A549 (cell line): ENCODE data around the gene TEC. TPM values are rescaled to one million over a fixed set of nuclear protein-coding genes. Genes with fewer than 3 reads are reported as not detected.

Experiments
- ATAC-seq, 2 experiments: fragments of 200-7000 bp in 1 of 2; fragments of >200 bp in 1 of 2; cut with Nextera tagmentation in 1 of 2; cut with Tn5 transposase in 1 of 2; 3 replicates each; pipeline versions ENCODE4 v1.8.0 to v1.9.1; 2018 to 2020; ENCODE audit warnings: mild to moderate bottlenecking in 1 of 2, moderate library complexity in 1 of 2
- CTCF ChIA-PET: fragments of 300-600 bp; sonication (Branson Sonifier 250); formaldehyde crosslinking; extraction: SDS; loops from one replicate; lab custom pipeline; 2021; ENCODE audit warnings: antibody characterized with exemption, inconsistent platforms; lab: Yijun Ruan, JAX
- POLR2A ChIA-PET: fragments of 350-600 bp; formaldehyde crosslinking; extraction: SDS; loops from one replicate; lab custom pipeline; 2021; ENCODE audit warnings: antibody characterized with exemption, inconsistent platforms; lab: Yijun Ruan, JAX
- DNase-seq, 2 experiments: peaks; one replicate each; pipeline versions ENCODE4 v3.0.0 to v3.0.0-alpha.2; 2011 to 2016; ENCODE audit warnings: low read depth in 1 of 2, low spot score in 1 of 2
- FAIRE-seq: peaks from 2 replicates; lab custom pipeline; 2011; peaks lifted over from hg19 to GRCh38; lab: Jason Lieb, UNC
- H3K27ac ChIP-seq, 2 experiments: fragments of >200 bp; sonication (Bioruptor Twin); formaldehyde crosslinking; 3 replicates each; pipeline ENCODE4 v1.5.1; 2016 to 2017
- H3K4me1 ChIP-seq: fragments of >200 bp; sonication (Bioruptor Twin); formaldehyde crosslinking; 3 replicates; pipeline ENCODE4 v1.6.1; 2016
- H3K4me2 ChIP-seq: fragments of >200 bp; sonication (Bioruptor Twin); formaldehyde crosslinking; 3 replicates; pipeline ENCODE4 v1.6.1; 2016
- H3K4me3 ChIP-seq: fragments of >200 bp; sonication (Bioruptor Twin); formaldehyde crosslinking; 3 replicates; pipeline ENCODE4 v1.5.1; 2016
- H3K9me3 ChIP-seq: fragments of >200 bp; sonication (Bioruptor Twin); formaldehyde crosslinking; 3 replicates; pipeline ENCODE4 v1.6.1; 2016
- CEBPB ChIP-seq, 2 experiments: fragments of >200 bp in 1 of 2; sonication (Bioruptor Twin) in 1 of 2; formaldehyde crosslinking in 1 of 2; IDR thresholded peaks; 2 replicates each; pipeline ENCODE4 v1.6.1; 2012 to 2016
- EHMT2 ChIP-seq: fragments of 200-600 bp; sonication (generic); IDR thresholded peaks from 2 replicates; pipeline ENCODE4 v1.6.1; 2016; ENCODE audit warnings: antibody characterized with exemption, low read depth, mild to moderate bottlenecking, moderate library complexity
- ESRRA ChIP-seq: fragments of 150-350 bp; IDR thresholded peaks from 2 replicates; pipeline ENCODE4 v1.6.1; 2014; ENCODE audit warnings: mild to moderate bottlenecking, low read length, borderline replicate concordance
- FOSB ChIP-seq: fragments of 250-450 bp; sonication (Bioruptor Pico); IDR thresholded peaks from 2 replicates; pipeline ENCODE4 v1.5.0; 2020; ENCODE audit warnings: mild to moderate bottlenecking, moderate library complexity
- FOSL2 ChIP-seq, 2 experiments: fragments of 450-650 bp in 1 of 2; fragments of >200 bp in 1 of 2; sonication (Bioruptor Twin) in 1 of 2; formaldehyde crosslinking; IDR thresholded peaks; 2 replicates each; pipeline versions ENCODE4 v1.5.0 to v1.6.1; 2016 to 2020; ENCODE audit warnings: mild to moderate bottlenecking in 1 of 2, moderate library complexity in 1 of 2
- FOXS1 ChIP-seq: fragments of 250-450 bp; sonication (Bioruptor Pico); IDR thresholded peaks from 2 replicates; pipeline ENCODE4 v1.5.0; 2020; ENCODE audit warnings: mild to moderate bottlenecking, moderate library complexity
- HOXA7 ChIP-seq: fragments of 250-450 bp; sonication (Bioruptor Pico); IDR thresholded peaks from 2 replicates; pipeline ENCODE4 v1.5.0; 2020; ENCODE audit warnings: mild to moderate bottlenecking, moderate library complexity
- JUN ChIP-seq, 2 experiments: fragments of >200 bp; sonication (Bioruptor Twin); formaldehyde crosslinking; IDR thresholded peaks; 2 replicates in 1 of 2; 3 replicates in 1 of 2; pipeline ENCODE4 v1.6.1; 2016 to 2017
- MYC ChIP-seq: IDR thresholded peaks from 2 replicates; pipeline ENCODE4 v1.6.1; 2012; ENCODE audit warnings: mild to moderate bottlenecking, inconsistent platforms, low read length, improper control_type of control experiment, borderline replicate concordance
- NFE2L2 ChIP-seq: fragments of 150-350 bp; conservative IDR thresholded peaks from 2 replicates; pipeline ENCODE4 v1.6.1; 2014; ENCODE audit warnings: low read length
- NR3C1 ChIP-seq: fragments of >200 bp; sonication (Bioruptor Twin); formaldehyde crosslinking; IDR thresholded peaks from 3 replicates; pipeline ENCODE4 v1.6.1; 2017
- RAD21 ChIP-seq, 2 experiments: fragments of >200 bp in 1 of 2; sonication (Bioruptor Twin) in 1 of 2; formaldehyde crosslinking in 1 of 2; IDR thresholded peaks in 1 of 2; conservative IDR thresholded peaks in 1 of 2; 2 replicates in 1 of 2; 3 replicates in 1 of 2; pipeline ENCODE4 v1.6.1; 2012 to 2018; ENCODE audit warnings: inconsistent platforms in 1 of 2
- RCOR1 ChIP-seq: fragments of 150-350 bp; IDR thresholded peaks from 2 replicates; pipeline ENCODE4 v1.6.1; 2014; ENCODE audit warnings: antibody characterized with exemption, low read length, low read depth
- RFX5 ChIP-seq: fragments of 450-650 bp; IDR thresholded peaks from 2 replicates; pipeline ENCODE4 v1.7.1; 2014; ENCODE audit warnings: antibody characterized with exemption, mild to moderate bottlenecking, moderate library complexity
- RNF2 ChIP-seq: fragments of 200-600 bp; sonication (generic); IDR thresholded peaks from 2 replicates; pipeline ENCODE4 v1.6.1; 2016; ENCODE audit warnings: low read depth, mild to moderate bottlenecking, antibody characterized with exemption, moderate library complexity, borderline replicate concordance
- SMC3 ChIP-seq: fragments of >200 bp; sonication (Bioruptor Twin); formaldehyde crosslinking; IDR thresholded peaks from 3 replicates; pipeline ENCODE4 v1.6.1; 2018; ENCODE audit warnings: inconsistent platforms
- TP53 ChIP-seq: fragments of 250-450 bp; sonication (Bioruptor Pico); IDR thresholded peaks from 2 replicates; pipeline ENCODE4 v1.5.0; 2021; ENCODE audit warnings: mild to moderate bottlenecking, moderate library complexity
- ZNF302 ChIP-seq: fragments of 250-450 bp; sonication (Bioruptor Pico); IDR thresholded peaks from 2 replicates; pipeline ENCODE4 v1.9.0; 2021; ENCODE audit warnings: inconsistent platforms, mild to moderate bottlenecking, moderate library complexity
- WGBS: methylation state at CpG from one replicate; pipeline ENCODE4 v1.1.6; 2017; ENCODE audit errors: missing lambda C conversion rate; 5-methylcytosine and 5-hydroxymethylcytosine counted together
- polyA plus RNA-seq, 4 experiments: library from polyadenylated mRNA; depleted of rRNA in 3 of 4; stranded (reverse); fragments of >200 nt; fragmentation: RNase III in 1 of 4; extraction: RNeasy Plus Mini Kit Qiagen cat#74134 plus additional on column Dnase treatment in 1 of 4; gene quantifications; 2 replicates in 3 of 4; 3 replicates in 1 of 4; pipeline ENCODE4 v1.2.3, GENCODE V29; 2011 to 2017
- TF ChIP-seq, protein P1 (sequence below): IDR thresholded peaks from 2 replicates; pipeline ENCODE4 v1.6.1; 2012
- TF ChIP-seq, protein P2 (sequence below): fragments of >200 bp; sonication (Bioruptor Twin); formaldehyde crosslinking; IDR thresholded peaks from 3 replicates; pipeline ENCODE4 v1.6.1; 2016
- TF ChIP-seq, protein P3 (sequence below): IDR thresholded peaks from 2 replicates; pipeline ENCODE4 v1.6.1; 2012
- TF ChIP-seq, protein P4 (sequence below): fragments of 150-350 bp; IDR thresholded peaks from 2 replicates; pipeline ENCODE4 v1.6.1; 2014; ENCODE audit warnings: low read depth, mild to moderate bottlenecking, low read length

TEC gene
- polyA plus RNA-seq, 2 of the 4 experiments (the other 2 are of a cell fraction) = 1.2 to 1.6 TPM

DNA sequence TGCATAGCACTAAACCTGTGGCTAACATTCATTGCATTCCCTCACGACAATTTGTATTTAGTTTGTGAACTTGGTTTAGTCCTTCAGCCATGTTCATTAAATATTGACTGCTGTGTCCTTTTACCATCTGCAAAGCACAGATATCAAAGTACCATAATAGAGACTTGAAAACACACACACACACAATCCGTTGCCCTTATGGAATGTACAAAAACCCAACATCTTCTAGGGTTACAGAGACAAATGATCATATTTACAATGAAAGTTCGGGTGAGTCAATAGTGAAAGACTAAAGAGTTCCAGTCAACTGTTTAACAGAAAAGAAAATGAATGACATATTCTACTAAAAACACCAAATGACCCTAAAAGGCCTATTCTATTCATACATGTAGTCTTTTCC, 84.8 kb downstream of the TEC start:
- ATAC-seq (no peak), FAIRE-seq (no peak), DNase-seq (no peak)
- Histone ChIP-seq H3K9me3 (no peaks in the 10 kb centered on the region), H3K4me3 (no peak overlapping the region), H3K27ac (no peak overlapping the region), H3K4me2 (no peak overlapping the region), H3K4me1 (0 out of 3 replicates have a peak, but pooled peaks cover 5% of the 10 kb centered on the region)
- TF ChIP-seq FOSB (CRISPR knock-in tag) (no peak), ZNF302 (CRISPR knock-in tag) (no peak), EHMT2 (no peak), MYC (no peak), FOXS1 (CRISPR knock-in tag) (no peak), CEBPB (IDR thresholded peaks at IDR 0.05) (no peak), HOXA7 (no peak), FOSL2 (IDR thresholded peaks at IDR 0.05) (no peak), FOSL2 (CRISPR knock-in tag; IDR thresholded peaks at IDR 0.05) (no peak), RFX5 (no peak), ESRRA (no peak), RCOR1 (no peak), SMC3 (no peak)
- TF ChIP-seq, protein P1, sequence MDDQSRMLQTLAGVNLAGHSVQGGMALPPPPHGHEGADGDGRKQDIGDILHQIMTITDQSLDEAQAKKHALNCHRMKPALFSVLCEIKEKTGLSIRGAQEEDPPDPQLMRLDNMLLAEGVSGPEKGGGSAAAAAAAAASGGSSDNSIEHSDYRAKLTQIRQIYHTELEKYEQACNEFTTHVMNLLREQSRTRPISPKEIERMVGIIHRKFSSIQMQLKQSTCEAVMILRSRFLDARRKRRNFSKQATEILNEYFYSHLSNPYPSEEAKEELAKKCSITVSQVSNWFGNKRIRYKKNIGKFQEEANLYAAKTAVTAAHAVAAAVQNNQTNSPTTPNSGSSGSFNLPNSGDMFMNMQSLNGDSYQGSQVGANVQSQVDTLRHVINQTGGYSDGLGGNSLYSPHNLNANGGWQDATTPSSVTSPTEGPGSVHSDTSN = no peak
- TF ChIP-seq, protein P2, sequence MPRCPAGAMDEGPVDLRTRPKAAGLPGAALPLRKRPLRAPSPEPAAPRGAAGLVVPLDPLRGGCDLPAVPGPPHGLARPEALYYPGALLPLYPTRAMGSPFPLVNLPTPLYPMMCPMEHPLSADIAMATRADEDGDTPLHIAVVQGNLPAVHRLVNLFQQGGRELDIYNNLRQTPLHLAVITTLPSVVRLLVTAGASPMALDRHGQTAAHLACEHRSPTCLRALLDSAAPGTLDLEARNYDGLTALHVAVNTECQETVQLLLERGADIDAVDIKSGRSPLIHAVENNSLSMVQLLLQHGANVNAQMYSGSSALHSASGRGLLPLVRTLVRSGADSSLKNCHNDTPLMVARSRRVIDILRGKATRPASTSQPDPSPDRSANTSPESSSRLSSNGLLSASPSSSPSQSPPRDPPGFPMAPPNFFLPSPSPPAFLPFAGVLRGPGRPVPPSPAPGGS = no peak
- TF ChIP-seq, protein P3, sequence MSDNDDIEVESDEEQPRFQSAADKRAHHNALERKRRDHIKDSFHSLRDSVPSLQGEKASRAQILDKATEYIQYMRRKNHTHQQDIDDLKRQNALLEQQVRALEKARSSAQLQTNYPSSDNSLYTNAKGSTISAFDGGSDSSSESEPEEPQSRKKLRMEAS = no peak
- ChIA-PET CTCF (no interaction called here), POLR2A (no interaction called here)
- 79% methylated on average over 3 of the region's 3 CpGs for WGBS

DNA sequence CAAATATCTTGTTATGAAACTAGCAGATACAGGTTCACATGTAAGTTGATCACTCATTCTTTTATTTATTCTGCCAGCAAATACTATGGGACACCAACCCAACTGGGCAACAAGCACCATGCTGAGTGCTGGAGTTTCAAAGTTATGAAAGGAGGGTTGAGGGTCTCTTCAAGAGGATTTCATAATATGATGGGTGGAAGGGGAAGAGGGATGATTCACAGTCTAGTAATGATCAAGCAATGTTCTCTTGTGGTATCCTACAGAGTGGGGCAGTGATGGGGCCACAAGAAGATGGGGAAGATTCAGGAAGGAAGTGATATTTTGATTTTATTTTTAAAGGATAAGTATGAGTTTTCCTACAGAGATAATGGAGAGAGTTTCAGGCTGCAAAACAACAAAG, 89.4 kb downstream of the TEC start:
- FAIRE-seq = no peak

DNA sequence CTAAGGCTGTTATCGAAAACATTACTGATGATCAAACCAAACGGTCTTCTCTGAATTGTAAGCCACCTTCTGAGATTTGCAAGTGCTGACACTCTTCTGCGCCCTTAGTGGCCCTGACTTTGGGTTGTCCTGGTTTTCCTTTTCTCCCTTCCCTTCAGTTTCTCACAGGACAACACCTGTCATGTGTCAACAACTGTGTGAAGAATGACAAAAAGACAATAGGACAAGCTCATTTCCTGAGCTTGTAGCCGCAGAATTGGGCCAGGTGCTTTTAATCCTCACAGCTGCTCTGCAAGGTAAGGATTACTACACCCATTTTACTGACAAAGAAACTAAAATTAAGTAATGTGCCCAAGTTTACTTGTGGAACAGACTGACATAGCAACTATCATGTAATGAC, 90.7 kb downstream of the TEC start:
- ChIA-PET POLR2A (no interaction called here), CTCF (interaction anchor here (0.6 kb wide), 1 partner anchor 66 kb away, joined by 3 read pairs; no protein-coding TSS in a partner anchor)
- no peak overlapping the region for H3K4me2 ChIP-seq
- TF ChIP-seq NR3C1 = no peak
- TF ChIP-seq RCOR1 = no peak
- TF ChIP-seq TP53 (CRISPR knock-in tag) = no peak
- no peak for TF ChIP-seq ESRRA
- no peak for TF ChIP-seq JUN (IDR thresholded peaks at IDR 0.05)
- TF ChIP-seq, protein P4, sequence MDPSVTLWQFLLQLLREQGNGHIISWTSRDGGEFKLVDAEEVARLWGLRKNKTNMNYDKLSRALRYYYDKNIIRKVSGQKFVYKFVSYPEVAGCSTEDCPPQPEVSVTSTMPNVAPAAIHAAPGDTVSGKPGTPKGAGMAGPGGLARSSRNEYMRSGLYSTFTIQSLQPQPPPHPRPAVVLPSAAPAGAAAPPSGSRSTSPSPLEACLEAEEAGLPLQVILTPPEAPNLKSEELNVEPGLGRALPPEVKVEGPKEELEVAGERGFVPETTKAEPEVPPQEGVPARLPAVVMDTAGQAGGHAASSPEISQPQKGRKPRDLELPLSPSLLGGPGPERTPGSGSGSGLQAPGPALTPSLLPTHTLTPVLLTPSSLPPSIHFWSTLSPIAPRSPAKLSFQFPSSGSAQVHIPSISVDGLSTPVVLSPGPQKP = no peak
- TF ChIP-seq RAD21 (conservative IDR thresholded peaks at IDR 0.05 in 1 of 2, IDR thresholded peaks at IDR 0.05 in 1 of 2) = no peak
- H3K27ac ChIP-seq = no peak overlapping the region
- H3K4me1 ChIP-seq = peaks cover 18% of the 10 kb centered on the region; the same call in 1 of the 3 replicates
- FAIRE-seq (no peak), DNase-seq (no peak), ATAC-seq (no peak)
- WGBS = 74% methylated on average over 4 of the region's 4 CpGs
- H3K9me3 ChIP-seq = no peaks in the 10 kb centered on the region
- no peak overlapping the region for H3K4me3 ChIP-seq

More for the DNA sequence above, 89.4 kb downstream of the TEC start:
- ChIA-PET POLR2A (no interaction called here), CTCF (no interaction called here)
- no peak overlapping the region for H3K4me2 ChIP-seq
- H3K4me3 ChIP-seq = no peak overlapping the region
- H3K4me1 ChIP-seq = peaks cover 13% of the 10 kb centered on the region; the same call in 1 of the 3 replicates
- 0 out of 6 replicates have a peak overlapping the region, but pooled peaks of 1 of the 2 experiments have one; percentile 16 for H3K27ac ChIP-seq
- TF ChIP-seq FOXS1 (CRISPR knock-in tag) (no peak), NFE2L2 (no peak), RFX5 (no peak), RNF2 (no peak)
- ATAC-seq (no peak), DNase-seq (no peak)
- H3K9me3 ChIP-seq = no peaks in the 10 kb centered on the region
